ENCODE data around the gene TOX3.

Gene TOX3

GRCh38 chr16:52578007-52578828 is 31.3 kb upstream of the TOX3 start:
- Histone ChIP-seq H3K27ac (ENCODE audit: low read depth, low read length) (no peak overlapping the region), H3K27me3 (ENCODE audit: control insufficient read depth in 1 of 2, insufficient read depth in 2 of 2, low read length in 2 of 2) (no peaks in the 10 kb centered on the region), H3K36me3 (ENCODE audit: control insufficient read depth in 1 of 2, insufficient read depth in 2 of 2, low read length in 2 of 2) (no peaks in the 10 kb centered on the region), H3K4me1 (ENCODE audit: control insufficient read depth in 1 of 2, insufficient read depth in 2 of 2, low read length in 2 of 2) (peaks cover 18 to 36% of the 10 kb centered on the region in 2 donors), H3K4me3 (ENCODE audit: low read depth in 1 of 2, low read length in 2 of 2) (peak overlapping the region in 1 of 2 donors; percentile 5), H3K9me3 (ENCODE audit: control insufficient read depth in 1 of 2, low read length in 2 of 2) (no peaks in the 10 kb centered on the region), H3K9ac (ENCODE audit: low read depth in 1 of 2, low read length in 2 of 2) (no peak overlapping the region)

- H3K9me3 ChIP-seq (ENCODE audit: control insufficient read depth in 1 of 2, low read length in 2 of 2), result no peaks in the 10 kb centered on the region
- no peak overlapping the region for H3K27ac ChIP-seq (ENCODE audit: low read depth, low read length)
- H3K4me1 ChIP-seq (ENCODE audit: control insufficient read depth in 1 of 2, insufficient read depth in 2 of 2, low read length in 2 of 2), result peaks cover 22 to 46% of the 10 kb centered on the region in 2 donors
- no peak overlapping the region for H3K4me3 ChIP-seq (ENCODE audit: low read depth in 1 of 2, low read length in 2 of 2)
- H3K36me3 ChIP-seq (ENCODE audit: control insufficient read depth in 1 of 2, insufficient read depth in 2 of 2, low read length in 2 of 2), result no peaks in the 10 kb centered on the region
- no peak overlapping the region for H3K9ac ChIP-seq (ENCODE audit: low read depth in 1 of 2, low read length in 2 of 2)
- no peaks in the 10 kb centered on the region for H3K27me3 ChIP-seq (ENCODE audit: control insufficient read depth in 1 of 2, insufficient read depth in 2 of 2, low read length in 2 of 2)
These were observed 30.3 kb upstream of the TOX3 start for GRCh38 chr16:52577130-52577706.

GRCh38 chr16:52573365-52574299 is 26.7 kb upstream of the TOX3 start:
- peak overlapping the region in 1 of 2 donors; percentile 33 for H3K4me3 ChIP-seq (ENCODE audit: low read depth in 1 of 2, low read length in 2 of 2)
- no peaks in the 10 kb centered on the region for H3K9me3 ChIP-seq (ENCODE audit: control insufficient read depth in 1 of 2, low read length in 2 of 2)
- H3K27me3 ChIP-seq (ENCODE audit: control insufficient read depth in 1 of 2, insufficient read depth in 2 of 2, low read length in 2 of 2), result no peaks in the 10 kb centered on the region
- peaks cover 15 to 47% of the 10 kb centered on the region in 2 donors for H3K4me1 ChIP-seq (ENCODE audit: control insufficient read depth in 1 of 2, insufficient read depth in 2 of 2, low read length in 2 of 2)
- H3K36me3 ChIP-seq (ENCODE audit: control insufficient read depth in 1 of 2, insufficient read depth in 2 of 2, low read length in 2 of 2), result no peaks in the 10 kb centered on the region
- peak overlapping the region; percentile 73 for H3K27ac ChIP-seq (ENCODE audit: low read depth, low read length)
- no peak overlapping the region for H3K9ac ChIP-seq (ENCODE audit: low read depth in 1 of 2, low read length in 2 of 2)

- Histone ChIP-seq H3K27me3 (ENCODE audit: control insufficient read depth in 1 of 2, insufficient read depth in 2 of 2, low read length in 2 of 2) (no peaks in the 10 kb centered on the region), H3K9me3 (ENCODE audit: control insufficient read depth in 1 of 2, low read length in 2 of 2) (no peaks in the 10 kb centered on the region), H3K9ac (ENCODE audit: low read depth in 1 of 2, low read length in 2 of 2) (no peak overlapping the region), H3K4me1 (ENCODE audit: control insufficient read depth in 1 of 2, insufficient read depth in 2 of 2, low read length in 2 of 2) (peaks cover 11 to 43% of the 10 kb centered on the region in 2 donors), H3K4me3 (ENCODE audit: low read depth in 1 of 2, low read length in 2 of 2) (no peak overlapping the region), H3K36me3 (ENCODE audit: control insufficient read depth in 1 of 2, insufficient read depth in 2 of 2, low read length in 2 of 2) (no peaks in the 10 kb centered on the region), H3K27ac (ENCODE audit: low read depth, low read length) (no peak overlapping the region)
These were observed 25.7 kb upstream of the TOX3 start for GRCh38 chr16:52572656-52573055.

DNA sequence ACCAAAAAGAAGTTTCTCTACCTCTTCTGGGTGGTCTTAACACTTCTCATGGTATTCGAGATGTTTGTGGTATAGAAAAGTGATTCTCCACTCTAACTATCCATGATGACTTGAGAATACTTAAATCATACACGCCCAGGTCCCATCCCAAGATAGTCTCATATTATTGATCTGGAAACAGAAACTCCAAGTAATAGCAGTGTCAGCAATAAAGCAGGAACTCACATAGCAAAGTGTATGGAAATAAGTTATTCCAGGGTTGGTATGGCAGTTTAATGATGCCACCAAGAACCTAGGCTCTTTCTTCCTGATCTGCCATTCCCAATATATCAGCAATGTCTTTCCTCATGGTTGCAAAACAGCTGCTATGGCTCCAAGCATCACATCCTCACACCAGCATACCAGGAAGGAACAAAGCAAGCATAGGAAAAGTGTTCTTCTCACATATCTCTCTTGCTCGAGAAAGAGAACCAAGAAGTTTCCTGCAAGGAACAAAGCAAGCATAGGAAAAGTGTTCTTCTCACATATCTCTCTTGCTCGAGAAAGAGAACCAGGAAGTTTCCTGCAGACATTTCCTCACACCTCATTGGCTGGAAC is 23.6 kb upstream of the TOX3 start:
- no peak overlapping the region for H3K4me3 ChIP-seq (ENCODE audit: low read depth in 1 of 2, low read length in 2 of 2)
- no peaks in the 10 kb centered on the region for H3K27me3 ChIP-seq (ENCODE audit: control insufficient read depth in 1 of 2, insufficient read depth in 2 of 2, low read length in 2 of 2)
- no peaks in the 10 kb centered on the region for H3K9me3 ChIP-seq (ENCODE audit: control insufficient read depth in 1 of 2, low read length in 2 of 2)
- no peaks in the 10 kb centered on the region for H3K36me3 ChIP-seq (ENCODE audit: control insufficient read depth in 1 of 2, insufficient read depth in 2 of 2, low read length in 2 of 2)
- H3K27ac ChIP-seq (ENCODE audit: low read depth, low read length), result no peak overlapping the region
- H3K9ac ChIP-seq (ENCODE audit: low read depth in 1 of 2, low read length in 2 of 2), result no peak overlapping the region
- peaks cover 11 to 44% of the 10 kb centered on the region in 2 donors for H3K4me1 ChIP-seq (ENCODE audit: control insufficient read depth in 1 of 2, insufficient read depth in 2 of 2, low read length in 2 of 2)

GRCh38 chr16:52569701-52570100 is 22.8 kb upstream of the TOX3 start:
- H3K9me3 ChIP-seq (ENCODE audit: control insufficient read depth in 1 of 2, low read length in 2 of 2), result no peaks in the 10 kb centered on the region
- no peak overlapping the region for H3K27ac ChIP-seq (ENCODE audit: low read depth, low read length)
- H3K4me3 ChIP-seq (ENCODE audit: low read depth in 1 of 2, low read length in 2 of 2), result no peak overlapping the region
- H3K9ac ChIP-seq (ENCODE audit: low read depth in 1 of 2, low read length in 2 of 2), result no peak overlapping the region
- H3K4me1 ChIP-seq (ENCODE audit: control insufficient read depth in 1 of 2, insufficient read depth in 2 of 2, low read length in 2 of 2), result peaks cover 11 to 48% of the 10 kb centered on the region in 2 donors
- H3K36me3 ChIP-seq (ENCODE audit: control insufficient read depth in 1 of 2, insufficient read depth in 2 of 2, low read length in 2 of 2), result no peaks in the 10 kb centered on the region
- H3K27me3 ChIP-seq (ENCODE audit: control insufficient read depth in 1 of 2, insufficient read depth in 2 of 2, low read length in 2 of 2), result no peaks in the 10 kb centered on the region

DNA sequence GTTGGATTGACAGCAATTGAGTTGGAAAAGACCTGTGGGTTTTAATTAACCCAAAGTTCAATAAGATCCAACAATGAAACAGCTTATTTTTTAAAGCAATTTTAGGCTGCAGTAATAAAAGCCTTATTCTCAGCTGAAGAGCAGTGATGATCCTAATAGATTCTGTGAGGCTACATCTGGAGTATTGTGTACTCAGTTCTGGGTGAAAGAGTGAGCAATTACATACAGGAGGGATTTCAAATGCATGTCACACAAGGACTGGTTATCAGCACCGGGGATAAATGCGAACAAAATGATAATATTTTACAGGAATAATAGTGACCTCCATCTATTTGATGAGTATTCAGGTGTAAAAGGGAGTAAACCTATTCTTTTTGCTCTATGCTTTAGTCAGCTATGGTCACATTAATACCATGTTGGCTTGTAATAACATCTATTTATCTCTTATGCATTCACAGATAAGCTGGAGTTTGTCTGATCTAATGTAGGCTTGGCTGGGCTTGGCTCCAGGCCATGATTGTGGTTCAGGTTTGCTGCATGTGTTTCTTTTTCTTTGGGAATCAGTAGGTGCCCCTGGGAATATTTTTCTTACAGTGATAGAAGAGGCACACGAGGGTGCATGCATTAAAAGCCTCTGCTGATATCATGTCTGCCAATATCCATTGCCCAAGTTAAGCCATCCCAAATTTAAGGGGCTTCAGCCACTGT is 22.2 kb upstream of the TOX3 start:
- Histone ChIP-seq H3K9ac (ENCODE audit: low read depth in 1 of 2, low read length in 2 of 2) (no peak overlapping the region), H3K36me3 (ENCODE audit: control insufficient read depth in 1 of 2, insufficient read depth in 2 of 2, low read length in 2 of 2) (no peaks in the 10 kb centered on the region), H3K27ac (ENCODE audit: low read depth, low read length) (no peak overlapping the region), H3K27me3 (ENCODE audit: control insufficient read depth in 1 of 2, insufficient read depth in 2 of 2, low read length in 2 of 2) (no peaks in the 10 kb centered on the region), H3K4me3 (ENCODE audit: low read depth in 1 of 2, low read length in 2 of 2) (no peak overlapping the region), H3K9me3 (ENCODE audit: control insufficient read depth in 1 of 2, low read length in 2 of 2) (no peaks in the 10 kb centered on the region), H3K4me1 (ENCODE audit: control insufficient read depth in 1 of 2, insufficient read depth in 2 of 2, low read length in 2 of 2) (peaks cover 16 to 43% of the 10 kb centered on the region in 2 donors)

GRCh38 chr16:52568495-52568894 is 21.6 kb upstream of the TOX3 start:
- H3K4me3 ChIP-seq (ENCODE audit: low read depth in 1 of 2, low read length in 2 of 2), result no peak overlapping the region
- peaks cover 15 to 42% of the 10 kb centered on the region in 2 donors for H3K4me1 ChIP-seq (ENCODE audit: control insufficient read depth in 1 of 2, insufficient read depth in 2 of 2, low read length in 2 of 2)
- H3K27ac ChIP-seq (ENCODE audit: low read depth, low read length), result no peak overlapping the region
- H3K9me3 ChIP-seq (ENCODE audit: control insufficient read depth in 1 of 2, low read length in 2 of 2), result no peaks in the 10 kb centered on the region
- H3K9ac ChIP-seq (ENCODE audit: low read depth in 1 of 2, low read length in 2 of 2), result no peak overlapping the region
- H3K27me3 ChIP-seq (ENCODE audit: control insufficient read depth in 1 of 2, insufficient read depth in 2 of 2, low read length in 2 of 2), result no peaks in the 10 kb centered on the region
- no peaks in the 10 kb centered on the region for H3K36me3 ChIP-seq (ENCODE audit: control insufficient read depth in 1 of 2, insufficient read depth in 2 of 2, low read length in 2 of 2)

DNA sequence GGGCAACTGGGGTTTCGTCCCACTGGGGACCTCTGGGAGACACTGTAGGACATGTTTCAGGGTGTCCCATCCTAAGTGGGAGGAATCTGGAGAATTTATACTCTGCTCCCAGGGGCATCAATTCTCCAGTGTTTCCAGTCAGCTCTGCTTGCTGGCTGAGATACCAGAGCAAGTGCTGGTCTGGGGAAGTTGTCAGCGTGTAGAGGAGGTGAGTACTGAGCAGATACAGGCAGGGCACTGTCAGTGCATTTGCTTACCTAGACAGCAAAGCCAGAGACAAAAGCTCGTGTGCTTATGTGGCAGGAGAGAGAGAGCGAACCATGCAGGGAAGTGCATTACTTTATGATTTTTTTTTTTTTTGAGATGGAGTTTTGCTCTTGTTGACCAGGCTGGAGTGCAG is 20.2 kb upstream of the TOX3 start:
- no peak overlapping the region for H3K9ac ChIP-seq (ENCODE audit: low read depth in 1 of 2, low read length in 2 of 2)
- H3K4me1 ChIP-seq (ENCODE audit: control insufficient read depth in 1 of 2, insufficient read depth in 2 of 2, low read length in 2 of 2), result peaks cover 13 to 37% of the 10 kb centered on the region in 2 donors
- H3K36me3 ChIP-seq (ENCODE audit: control insufficient read depth in 1 of 2, insufficient read depth in 2 of 2, low read length in 2 of 2), result no peaks in the 10 kb centered on the region
- H3K9me3 ChIP-seq (ENCODE audit: control insufficient read depth in 1 of 2, low read length in 2 of 2), result no peaks in the 10 kb centered on the region
- no peak overlapping the region for H3K4me3 ChIP-seq (ENCODE audit: low read depth in 1 of 2, low read length in 2 of 2)
- H3K27ac ChIP-seq (ENCODE audit: low read depth, low read length), result no peak overlapping the region
- no peaks in the 10 kb centered on the region for H3K27me3 ChIP-seq (ENCODE audit: control insufficient read depth in 1 of 2, insufficient read depth in 2 of 2, low read length in 2 of 2)

All from duodenal mucosa (tissue), 2 donors.